Gastrocnemius medialis (tissue), 4 donors: ENCODE results near the gene MGMT. TPM values are rescaled to one million over a fixed set of nuclear protein-coding genes. Genes with fewer than 3 reads are reported as not detected.

ENCODE experiments used
- ATAC-seq, 2 donors: fragments of 150-250 bp; one replicate each; pipeline ENCODE4 v1.9.1; 2016
- DNase-seq, 2 donors: peaks; one replicate each; pipeline ENCODE4 v3.0.0-alpha.2; 2019
- H3K27ac ChIP-seq, 4 donors: fragments of 200-600 bp; sonication (generic); 1 replicate in 1 of 4; 2 replicates in 3 of 4; pipeline ENCODE4 v1.5.1; 2016 to 2018; ENCODE audit warnings: mild to moderate bottlenecking in 2 of 4, moderate library complexity in 1 of 4
- H3K27me3 ChIP-seq, 3 donors: fragments of 200-600 bp; sonication (generic) in 2 of 3; 1 replicate in 1 of 3; 2 replicates in 2 of 3; pipeline versions ENCODE4 v1.5.1 to v1.6.0; 2016 to 2019; ENCODE audit warnings: mild to moderate bottlenecking in 1 of 3, moderate library complexity in 1 of 3
- H3K36me3 ChIP-seq, 2 donors: fragments of 200-600 bp; sonication (generic) in 1 of 2; one replicate each; pipeline ENCODE4 v1.5.1; 2017 to 2018
- H3K4me1 ChIP-seq, 2 donors: fragments of 200-600 bp; sonication (generic) in 1 of 2; one replicate each; pipeline ENCODE4 v1.5.1; 2016 to 2017; ENCODE audit warnings: mild to moderate bottlenecking in 2 of 2
- H3K4me3 ChIP-seq, 4 donors: fragments of 200-600 bp; sonication (generic) in 3 of 4; 1 replicate in 1 of 4; 2 replicates in 3 of 4; pipeline ENCODE4 v1.5.1; 2016 to 2019; ENCODE audit warnings: mild to moderate bottlenecking in 2 of 4
- H3K9me3 ChIP-seq, 3 donors: fragments of 200-600 bp; sonication (generic) in 2 of 3; 1 replicate in 1 of 3; 2 replicates in 2 of 3; pipeline ENCODE4 v1.5.1; 2016 to 2019
- CTCF ChIP-seq, 5 experiments: fragments of 450-650 bp in 3 of 5; fragments of 200-600 bp in 2 of 5; sonication (generic) in 2 of 5; IDR thresholded peaks in 4 of 5; conservative IDR thresholded peaks in 1 of 5; 1 replicate in 4 of 5; 2 replicates in 1 of 5; pipeline ENCODE4 v1.5.1; 2016 to 2019; ENCODE audit warnings: antibody characterized with exemption in 5 of 5, mild to moderate bottlenecking in 3 of 5, moderate library complexity in 3 of 5
- POLR2A ChIP-seq, 2 donors: fragments of 450-650 bp; IDR thresholded peaks; one replicate each; pipeline ENCODE4 v1.6.1; 2017; ENCODE audit warnings: antibody characterized with exemption in 2 of 2, mild to moderate bottlenecking in 2 of 2, moderate library complexity in 2 of 2
- in situ Hi-C, 4 donors: fragments of 200-750 bp; cut with MboI; loops; one replicate each; pipeline versions ENCODE4 v1.15.0 to v1.8.0; 2017; ENCODE audit warnings: low sequenced_read_pairs in 4 of 4
- intact Hi-C: fragments of 100-400 bp; cut with DNase I; formaldehyde crosslinking; loops from one replicate; pipeline ENCODE4 v1.15.1; 2023; ENCODE audit warnings: low total_unique reads
- total RNA-seq, 4 donors: library from RNA; depleted of rRNA; stranded (reverse); fragments of >200 nt; gene quantifications; one replicate each; pipeline versions ENCODE4 v1.1.0 to v1.2.3, GENCODE V29; 2016

Gene MGMT
- total RNA-seq, 4 donors from 2014 or later, result 8.9 to 20.7 (median 17.1) TPM

GRCh38 chr10:129581827-129582411, 114.9 kb downstream of the MGMT start:
- ATAC-seq (no peak), DNase-seq (no peak)
- intact Hi-C loops (no loop called here), in situ Hi-C loops (no loop called here)
- H3K9me3 ChIP-seq, result peaks cover 0 to 5% (median 0%) of the 10 kb centered on the region in 3 donors
- H3K4me3 ChIP-seq, result no peak overlapping the region
- TF ChIP-seq CTCF (IDR thresholded peaks at IDR 0.05 in 4 of 5, conservative IDR thresholded peaks at IDR 0.05 in 1 of 5) (no peak), POLR2A (IDR thresholded peaks at IDR 0.05) (no peak)
- H3K27ac ChIP-seq, result no peak overlapping the region
- no peaks in the 10 kb centered on the region for H3K27me3 ChIP-seq
- no peaks in the 10 kb centered on the region for H3K36me3 ChIP-seq
- H3K4me1 ChIP-seq, result no peaks in the 10 kb centered on the region

GRCh38 chr10:129583831-129584230, 116.8 kb downstream of the MGMT start:
- no peak for TF ChIP-seq POLR2A (IDR thresholded peaks at IDR 0.05)
- no peak for TF ChIP-seq CTCF (IDR thresholded peaks at IDR 0.05 in 4 of 5, conservative IDR thresholded peaks at IDR 0.05 in 1 of 5)
- no peak overlapping the region for H3K27ac ChIP-seq
- intact Hi-C loops (no loop called here), in situ Hi-C loops (no loop called here)
- no peaks in the 10 kb centered on the region for H3K27me3 ChIP-seq
- no peaks in the 10 kb centered on the region for H3K4me1 ChIP-seq
- no peak for ATAC-seq
- no peaks in the 10 kb centered on the region for H3K36me3 ChIP-seq
- H3K4me3 ChIP-seq, result no peak overlapping the region
- H3K9me3 ChIP-seq, result peaks cover 0 to 6% (median 0%) of the 10 kb centered on the region in 3 donors
- DNase-seq, result no peak

- no peaks in the 10 kb centered on the region for H3K27me3 ChIP-seq
- DNase-seq (no peak), ATAC-seq (no peak)
- no peaks in the 10 kb centered on the region for H3K4me1 ChIP-seq
- no peak overlapping the region for H3K27ac ChIP-seq
- H3K9me3 ChIP-seq, result peaks cover 0 to 6% (median 0%) of the 10 kb centered on the region in 3 donors
- no peak for TF ChIP-seq CTCF (IDR thresholded peaks at IDR 0.05 in 4 of 5, conservative IDR thresholded peaks at IDR 0.05 in 1 of 5)
- no peak for TF ChIP-seq POLR2A (IDR thresholded peaks at IDR 0.05)
- H3K36me3 ChIP-seq, result no peaks in the 10 kb centered on the region
- H3K4me3 ChIP-seq, result no peak overlapping the region
- in situ Hi-C loops, result no loop called here
- intact Hi-C loops, result no loop called here
Observed at GRCh38 chr10:129586898-129587443, 119.9 kb downstream of the MGMT start.

GRCh38 chr10:129589546-129589945, 122.5 kb downstream of the MGMT start:
- H3K9me3 ChIP-seq, result peaks cover 0 to 6% (median 0%) of the 10 kb centered on the region in 3 donors
- H3K36me3 ChIP-seq, result no peaks in the 10 kb centered on the region
- no peaks in the 10 kb centered on the region for H3K4me1 ChIP-seq
- no peak for TF ChIP-seq POLR2A (IDR thresholded peaks at IDR 0.05)
- no peak overlapping the region for H3K27ac ChIP-seq
- in situ Hi-C loops (no loop called here), intact Hi-C loops (no loop called here)
- DNase-seq (no peak), ATAC-seq (no peak)
- no peak overlapping the region for H3K4me3 ChIP-seq
- no peaks in the 10 kb centered on the region for H3K27me3 ChIP-seq

- in situ Hi-C loops, result no loop called here
- no peak for DNase-seq
Observed at GRCh38 chr10:129593953-129594352, 126.9 kb downstream of the MGMT start.

More at GRCh38 chr10:129593953-129594352, 126.9 kb downstream of the MGMT start:
- Histone ChIP-seq H3K27ac (no peak overlapping the region), H3K36me3 (peaks cover 0 to 4% of the 10 kb centered on the region in 2 donors), H3K9me3 (no peaks in the 10 kb centered on the region), H3K27me3 (no peaks in the 10 kb centered on the region), H3K4me1 (no peaks in the 10 kb centered on the region), H3K4me3 (no peak overlapping the region)
- intact Hi-C loops, result no loop called here
- no peak for ATAC-seq
- no peak for TF ChIP-seq POLR2A (IDR thresholded peaks at IDR 0.05)
